HG02759 (cell line): ENCODE measurements around the gene CLEC16A.

ENCODE experiments used
- ATAC-seq: cut with Tn5 transposase; IDR thresholded peaks from one replicate; pipeline ENCODE4 v1.9.1; 2021; ENCODE audit warnings: mild to moderate bottlenecking, moderate library complexity; ENCODE audit not compliant: unreplicated experiment

Gene CLEC16A

GRCh38 chr16:11034481-11034931, 90.1 kb downstream of the CLEC16A start:
- no peak for ATAC-seq

- ATAC-seq, result no peak
Observed at GRCh38 chr16:11035096-11035495, 90.7 kb downstream of the CLEC16A start.

- ATAC-seq, result no peak
Observed at GRCh38 chr16:11036040-11036439, 91.7 kb downstream of the CLEC16A start.

GRCh38 chr16:11036868-11037410, 92.6 kb downstream of the CLEC16A start:
- ATAC-seq, result no peak

- ATAC-seq, result no peak
Observed at GRCh38 chr16:11038305-11038704, 93.9 kb downstream of the CLEC16A start.

GRCh38 chr16:11038777-11039176, 94.4 kb downstream of the CLEC16A start:
- no peak for ATAC-seq

- no peak for ATAC-seq
Observed at GRCh38 chr16:11039726-11040125, 95.4 kb downstream of the CLEC16A start.

- ATAC-seq, result no peak
Observed at GRCh38 chr16:11042191-11042590, 97.8 kb downstream of the CLEC16A start.

- no peak for ATAC-seq
Observed at GRCh38 chr16:11045441-11045840, 101.1 kb downstream of the CLEC16A start.

- no peak for ATAC-seq
Observed at GRCh38 chr16:11045846-11046245, 101.5 kb downstream of the CLEC16A start.

- ATAC-seq, result no peak
Observed at GRCh38 chr16:11046382-11046931, 102.1 kb downstream of the CLEC16A start.

- ATAC-seq, result no peak
Observed at GRCh38 chr16:11047057-11047456, 102.7 kb downstream of the CLEC16A start.

GRCh38 chr16:11047939-11048800, 103.8 kb downstream of the CLEC16A start:
- ATAC-seq, result no peak

- no peak for ATAC-seq
Observed at GRCh38 chr16:11049396-11050059, 105.2 kb downstream of the CLEC16A start.

GRCh38 chr16:11050536-11050935, 106.2 kb downstream of the CLEC16A start:
- ATAC-seq, result no peak

GRCh38 chr16:11050944-11051343, 106.6 kb downstream of the CLEC16A start:
- no peak for ATAC-seq

- ATAC-seq, result no peak
Observed at GRCh38 chr16:11051430-11051829, 107.1 kb downstream of the CLEC16A start.

GRCh38 chr16:11051879-11052808, 107.8 kb downstream of the CLEC16A start:
- peak; percentile 84 for ATAC-seq

GRCh38 chr16:11053916-11054460, 109.6 kb downstream of the CLEC16A start:
- ATAC-seq, result no peak
